ENCODE data around the gene PSTPIP1.

The PSTPIP1 gene

DNA sequence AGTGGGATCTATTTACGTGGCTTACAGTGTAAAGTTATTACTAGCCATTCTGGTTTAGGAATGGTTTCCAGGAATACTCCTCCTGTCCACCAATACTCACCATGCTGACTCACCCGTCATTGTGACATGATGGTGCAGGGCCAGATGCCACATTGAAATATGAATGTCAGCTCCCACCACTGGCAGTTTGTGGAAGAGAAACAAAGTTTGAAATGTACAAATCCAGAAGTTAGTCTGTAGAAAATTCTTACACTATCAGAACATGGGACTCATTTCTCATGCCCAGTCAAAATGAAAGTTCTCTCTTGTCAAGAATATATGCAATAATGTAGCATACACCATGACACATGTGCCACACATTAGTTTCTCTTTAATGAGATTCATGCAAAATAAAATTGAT, 90.4 kb downstream of the PSTPIP1 start:
- H3K4me3 Mint-ChIP-seq: no peak overlapping the region
- H3K27ac Mint-ChIP-seq: no peak overlapping the region
- no peaks in the 10 kb centered on the region for H3K9me3 Mint-ChIP-seq
- no peaks in the 10 kb centered on the region for H3K36me3 Mint-ChIP-seq (ENCODE audit: low read depth)
- peaks cover 32% of the 10 kb centered on the region for H3K4me1 Mint-ChIP-seq (ENCODE audit: low read depth)
- H3K27me3 Mint-ChIP-seq: no peaks in the 10 kb centered on the region

Measured in stimulated activated naive CD8-positive, alpha-beta T cell treated with anti-CD3 and anti-CD28 coated beads, Interleukin-15, Interleukin-2, amounts not matched to agents 100 ng/mL and 50 ng/mL, for 24 hours (primary cell).